Chondrocyte (in vitro differentiated cells): Measurements from ENCODE around the gene TEF. TPM values are rescaled to one million over a fixed set of nuclear protein-coding genes. Genes with fewer than 3 reads are reported as not detected.

Source experiments
- DNase-seq: peaks from one replicate; pipeline ENCODE4 v3.0.0; 2021; ENCODE audit warnings: mixed read lengths, low spot score
- H3K27ac Mint-ChIP-seq: one replicate; pipeline ENCODE4 v1.8.0; 2021; ENCODE audit warnings: mild to moderate bottlenecking, moderate library complexity, mixed read lengths; ENCODE audit not compliant: unreplicated experiment
- H3K27me3 Mint-ChIP-seq: 2 replicates; pipeline ENCODE4 v1.8.0; 2021; ENCODE audit warnings: low read depth, mixed read lengths
- H3K36me3 Mint-ChIP-seq: 2 replicates; pipeline ENCODE4 v1.8.0; 2021; ENCODE audit warnings: low read depth, mixed read lengths
- H3K4me1 Mint-ChIP-seq: 2 replicates; pipeline ENCODE4 v1.8.0; 2021; ENCODE audit warnings: low read depth, mild to moderate bottlenecking, mixed read lengths
- H3K4me3 Mint-ChIP-seq: one replicate; pipeline ENCODE4 v1.8.0; 2021; ENCODE audit warnings: mild to moderate bottlenecking, moderate library complexity, mixed read lengths; ENCODE audit not compliant: unreplicated experiment
- H3K9me3 Mint-ChIP-seq: 2 replicates; pipeline ENCODE4 v1.8.0; 2021; ENCODE audit warnings: low read depth, mixed read lengths
- CTCF ChIP-seq: fragments of 200-600 bp; sonication (generic); IDR thresholded peaks from 2 replicates; pipeline ENCODE4 v1.5.0; 2021; ENCODE audit warnings: antibody characterized with exemption, mild to moderate bottlenecking, moderate library complexity
- total RNA-seq: library from RNA; stranded (reverse); gene quantifications from 3 replicates; pipeline ENCODE4 v1.2.1, GENCODE V29; 2021

Gene TEF
- total RNA-seq, 1 donor from 2014 or later, result 3.2 TPM

- Mint-ChIP-seq H3K27me3 (no peaks in the 10 kb centered on the region), H3K27ac (no peak overlapping the region), H3K9me3 (peaks cover 3% of the 10 kb centered on the region), H3K36me3 (peaks cover 3% of the 10 kb centered on the region), H3K4me1 (peaks cover 20% of the 10 kb centered on the region), H3K4me3 (no peak overlapping the region)
- DNase-seq, result no peak
- no peak for TF ChIP-seq CTCF
Measured at GRCh38 chr22:41364233-41364632, 17.5 kb upstream of the TEF start.

- no peak overlapping the region for H3K27ac Mint-ChIP-seq
- H3K4me3 Mint-ChIP-seq, result no peak overlapping the region
- H3K9me3 Mint-ChIP-seq, result peaks cover 3% of the 10 kb centered on the region
- no peak for DNase-seq
- H3K4me1 Mint-ChIP-seq, result peaks cover 14% of the 10 kb centered on the region
- H3K36me3 Mint-ChIP-seq, result peaks cover 3% of the 10 kb centered on the region
- peaks cover 4% of the 10 kb centered on the region for H3K27me3 Mint-ChIP-seq
- TF ChIP-seq CTCF, result no peak
Measured at GRCh38 chr22:41364955-41365354, 16.8 kb upstream of the TEF start.

- H3K27me3 Mint-ChIP-seq, result peaks cover 4% of the 10 kb centered on the region
- peaks cover 3% of the 10 kb centered on the region for H3K36me3 Mint-ChIP-seq
- H3K4me1 Mint-ChIP-seq, result peaks cover 10% of the 10 kb centered on the region
- DNase-seq, result no peak
- TF ChIP-seq CTCF, result no peak
- H3K4me3 Mint-ChIP-seq, result no peak overlapping the region
- H3K9me3 Mint-ChIP-seq, result peaks cover 3% of the 10 kb centered on the region
- no peak overlapping the region for H3K27ac Mint-ChIP-seq
Measured at GRCh38 chr22:41365425-41365824, 16.3 kb upstream of the TEF start.

GRCh38 chr22:41366323-41367029 lies 15.3 kb upstream of the TEF start:
- no peak for DNase-seq
- Mint-ChIP-seq H3K27me3 (peaks cover 8% of the 10 kb centered on the region), H3K4me3 (no peak overlapping the region), H3K36me3 (peaks cover 2% of the 10 kb centered on the region), H3K9me3 (peaks cover 2% of the 10 kb centered on the region), H3K4me1 (peaks cover 10% of the 10 kb centered on the region), H3K27ac (no peak overlapping the region)
- no peak for TF ChIP-seq CTCF

- Mint-ChIP-seq H3K9me3 (no peaks in the 10 kb centered on the region), H3K27me3 (peaks cover 8% of the 10 kb centered on the region), H3K27ac (no peak overlapping the region), H3K4me1 (peaks cover 10% of the 10 kb centered on the region), H3K36me3 (no peaks in the 10 kb centered on the region), H3K4me3 (peak overlapping the region; percentile 12)
- TF ChIP-seq CTCF, result peak; percentile 69
- peak; percentile 98 for DNase-seq
Measured at GRCh38 chr22:41367039-41367679, 14.6 kb upstream of the TEF start.
